GM12873 (cell line): ENCODE measurements around the gene CDHR2.

ENCODE experiments used
- TF ChIP-seq, protein P1 (sequence below): IDR thresholded peaks from 2 replicates; pipeline ENCODE4 v1.5.1; 2012; ENCODE audit warnings: low read depth, mild to moderate bottlenecking, moderate library complexity, low read length, control low read depth; ENCODE audit not compliant: insufficient read depth; ENCODE audit errors: missing control alignments

The CDHR2 gene

GRCh38 chr5:176529116-176529740 lies 19.9 kb upstream of the CDHR2 start:
- TF ChIP-seq, protein P1, sequence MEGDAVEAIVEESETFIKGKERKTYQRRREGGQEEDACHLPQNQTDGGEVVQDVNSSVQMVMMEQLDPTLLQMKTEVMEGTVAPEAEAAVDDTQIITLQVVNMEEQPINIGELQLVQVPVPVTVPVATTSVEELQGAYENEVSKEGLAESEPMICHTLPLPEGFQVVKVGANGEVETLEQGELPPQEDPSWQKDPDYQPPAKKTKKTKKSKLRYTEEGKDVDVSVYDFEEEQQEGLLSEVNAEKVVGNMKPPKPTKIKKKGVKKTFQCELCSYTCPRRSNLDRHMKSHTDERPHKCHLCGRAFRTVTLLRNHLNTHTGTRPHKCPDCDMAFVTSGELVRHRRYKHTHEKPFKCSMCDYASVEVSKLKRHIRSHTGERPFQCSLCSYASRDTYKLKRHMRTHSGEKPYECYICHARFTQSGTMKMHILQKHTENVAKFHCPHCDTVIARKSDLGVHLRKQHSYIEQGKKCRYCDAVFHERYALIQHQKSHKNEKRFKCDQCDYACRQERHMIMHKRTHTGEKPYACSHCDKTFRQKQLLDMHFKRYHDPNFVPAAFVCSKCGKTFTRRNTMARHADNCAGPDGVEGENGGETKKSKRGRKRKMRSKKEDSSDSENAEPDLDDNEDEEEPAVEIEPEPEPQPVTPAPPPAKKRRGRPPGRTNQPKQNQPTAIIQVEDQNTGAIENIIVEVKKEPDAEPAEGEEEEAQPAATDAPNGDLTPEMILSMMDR: no peak

DNA sequence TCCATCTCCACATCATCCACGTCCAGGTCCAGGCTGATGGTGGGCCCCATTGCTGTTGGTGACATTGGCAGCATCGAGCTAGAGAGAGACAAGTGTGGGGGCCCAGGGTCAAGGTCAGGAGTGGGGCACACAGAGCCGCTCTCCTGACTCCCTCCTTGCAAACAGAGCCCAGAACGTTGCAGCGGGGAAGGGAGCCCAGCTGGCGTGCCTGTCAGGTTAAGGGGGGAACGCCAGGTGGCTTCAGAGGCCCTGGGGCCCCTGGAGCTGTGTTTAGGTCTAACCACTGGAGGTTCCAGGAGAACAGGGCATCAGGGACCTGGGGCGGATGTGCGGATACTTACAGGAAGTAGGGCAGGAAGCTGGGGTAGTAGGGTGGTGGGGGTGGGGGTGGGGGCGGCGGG lies 19.4 kb upstream of the CDHR2 start:
- TF ChIP-seq, protein P1: no peak

DNA sequence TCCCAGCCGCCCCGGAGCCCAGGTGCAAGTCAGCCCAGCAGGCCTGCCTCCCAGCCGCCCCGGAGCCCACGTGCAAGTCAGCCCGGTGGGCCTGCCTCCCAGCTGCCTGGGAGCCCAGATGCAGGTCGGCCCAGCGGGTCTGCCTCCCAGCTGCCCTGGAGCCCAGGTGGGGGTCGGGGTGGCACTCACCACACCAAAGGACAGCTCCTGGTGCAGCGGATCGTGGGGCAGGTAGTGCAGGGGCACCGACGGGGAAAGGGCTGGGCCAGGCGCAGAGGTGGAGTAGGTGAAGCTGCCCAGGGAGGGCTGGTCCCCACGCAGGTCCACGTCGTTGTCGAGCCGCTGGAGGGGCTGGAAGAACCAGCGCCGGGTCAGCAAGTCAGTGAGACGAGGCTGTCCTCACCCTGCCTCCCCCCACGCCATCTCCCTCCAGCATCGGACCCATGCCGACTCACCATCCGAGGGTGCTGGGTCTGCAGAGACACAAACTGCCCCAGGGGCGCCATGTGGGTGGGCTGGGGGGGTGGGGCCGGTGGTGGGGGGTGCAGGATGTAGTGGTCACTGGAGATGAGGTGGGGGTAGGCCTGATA lies 18.7 kb upstream of the CDHR2 start:
- TF ChIP-seq, protein P1: no peak

GRCh38 chr5:176530983-176531901 lies 17.9 kb upstream of the CDHR2 start:
- TF ChIP-seq, protein P1: no peak

GRCh38 chr5:176531902-176532493 lies 17.1 kb upstream of the CDHR2 start:
- TF ChIP-seq, protein P1: no peak

DNA sequence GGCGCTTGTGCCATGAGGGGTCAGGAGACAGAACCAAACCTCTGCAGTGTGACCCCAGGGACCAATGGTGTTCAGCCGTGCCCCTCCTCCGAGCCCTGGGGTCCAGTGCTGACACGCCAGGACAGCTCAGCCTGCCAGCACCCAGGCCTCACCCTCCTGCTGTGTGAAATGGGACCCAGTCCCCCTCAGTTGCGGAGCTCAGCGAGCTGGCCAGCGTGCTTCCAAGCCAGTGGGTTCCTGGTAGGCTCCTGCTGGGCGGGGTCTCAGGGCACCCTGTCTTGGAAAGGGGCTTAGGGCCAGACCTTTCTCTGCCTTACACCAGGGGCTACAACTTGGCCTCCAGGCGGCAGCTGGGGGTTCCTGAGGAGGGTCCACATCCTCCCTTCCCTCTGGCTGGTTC lies 16.3 kb upstream of the CDHR2 start:
- TF ChIP-seq, protein P1: no peak

- TF ChIP-seq, protein P1: no peak
These were observed 15.8 kb upstream of the CDHR2 start for GRCh38 chr5:176533390-176533789.
